ENCODE data around the gene FSTL5. TPM values are rescaled to one million over a fixed set of nuclear protein-coding genes. Genes with fewer than 3 reads are reported as not detected.

The FSTL5 gene
- total and polyA plus RNA-seq, 2 of the 13 experiments (the other 11 are each of a cell fraction or from before 2014, with no cell fraction given): 0.03 to 0.07 TPM

- WGBS (ENCODE audit: low lambda C conversion rate): 4% methylated on average over 3 of the region's 3 CpGs
- ChIA-PET CTCF (ENCODE audit: low intra/inter-chr PET ratio, low total read pairs) (no interaction called here), POLR2A (no interaction called here)
- no TSS peak for BruUV-seq (replicated peaks)
- no peak for DNase-seq (ENCODE audit: low spot score)
- Histone ChIP-seq H2AFZ (ENCODE audit: low read length) (no peak overlapping the region), H3K4me1 (ENCODE audit: insufficient read depth, low read length) (no peaks in the 10 kb centered on the region), H3K4me2 (ENCODE audit: low read depth, low read length) (no peak overlapping the region), H3K27me3 (ENCODE audit: control insufficient read depth in 1 of 2, insufficient read depth in 2 of 2, low read length in 2 of 2) (no peaks in the 10 kb centered on the region; a peak in 1 of 5 replicates), H3K9me3 (ENCODE audit: low read length) (no peaks in the 10 kb centered on the region), H3K4me3 (replicated peaks in 1 of 3; ENCODE audit: insufficient read depth in 1 of 3, low read depth in 2 of 3, low read length in 3 of 3) (no peak overlapping the region), H3K27ac (ENCODE audit: extremely low read length, insufficient read depth, low read length) (no peak overlapping the region), H3K79me2 (ENCODE audit: insufficient read depth, low read length) (no peaks in the 10 kb centered on the region), H3K9ac (ENCODE audit: insufficient read depth, low read depth, low read length) (no peak overlapping the region), H4K20me1 (ENCODE audit: insufficient read depth, low read length) (no peaks in the 10 kb centered on the region), H3K36me3 (replicated peaks in 1 of 2; ENCODE audit: control insufficient read depth in 1 of 2, insufficient read depth in 2 of 2, low read length in 2 of 2) (no peaks in the 10 kb centered on the region)
- in situ Hi-C loops (cut with HindIII; ENCODE audit: extremely low pct_ligation_motif_present, low pct_unique_long_range_greater_than_20kb) (no loop called here), intact Hi-C loops (cut with micrococcal nuclease; ENCODE audit: unreplicated experiment) (no loop called here)
- TF ChIP-seq RBM22 (optimal IDR thresholded peaks at IDR 0.05; ENCODE audit: low read length): no peak
- no peak for TF ChIP-seq SAP130 (CRISPR knock-in tag; IDR thresholded peaks at IDR 0.05; ENCODE audit: low read depth)
- no peak for TF ChIP-seq XRCC5 (optimal IDR thresholded peaks at IDR 0.05; ENCODE audit: low read length)
- no peak for TF ChIP-seq SYNCRIP (IDR thresholded peaks at IDR 0.05; ENCODE audit: insufficient read depth, low read depth, low read length)
- TF ChIP-seq, protein P1, sequence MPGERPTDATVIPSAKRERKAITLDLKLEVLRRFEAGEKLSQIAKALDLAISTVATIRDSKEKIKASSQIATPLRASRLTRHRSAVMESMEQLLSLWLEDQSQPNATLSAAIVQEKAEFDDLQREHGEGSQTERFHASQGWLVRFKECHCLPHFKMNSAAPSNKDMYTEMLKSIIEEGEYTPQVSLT (CRISPR knock-in tag; IDR thresholded peaks at IDR 0.05; ENCODE audit: borderline replicate concordance, low read depth): no peak
- no peak for TF ChIP-seq HNF4G (IDR thresholded peaks at IDR 0.05; ENCODE audit: borderline replicate concordance, low read depth, low read length)
- no peak for TF ChIP-seq HNF4G (CRISPR knock-in tag; IDR thresholded peaks at IDR 0.05; ENCODE audit: borderline replicate concordance, low read depth)
- TF ChIP-seq TAF15 (IDR thresholded peaks at IDR 0.05; ENCODE audit: low read depth, low read length, poor library complexity, severe bottlenecking): no peak
- TF ChIP-seq CBX5 (CRISPR knock-in tag; IDR thresholded peaks at IDR 0.05; ENCODE audit: borderline replicate concordance): no peak
- no peak for TF ChIP-seq UBTF (CRISPR knock-in tag; IDR thresholded peaks at IDR 0.05)
- ATAC-seq: no peak
- FAIRE-seq: no peak
These were observed 760.0 kb downstream of the FSTL5 start for GRCh38 chr4:161403781-161404180.
